Daoy (cell line): ENCODE measurements around the gene ADGRB2. TPM values are rescaled to one million over a fixed set of nuclear protein-coding genes. Genes with fewer than 3 reads are reported as not detected.

Experiments
- DNase-seq: peaks from one replicate; pipeline ENCODE4 v3.0.0-alpha.2; 2015; ENCODE audit warnings: low read depth
- total RNA-seq: library from RNA; depleted of rRNA; stranded (reverse); fragments of >200 nt; shearing (Covaris generic); gene quantifications from 2 replicates; pipeline ENCODE4 v1.2.3, GENCODE V29; 2014

Gene ADGRB2
- total RNA-seq, 1 experiment from 2014 or later, result 9.4 TPM

GRCh38 chr1:31702836-31703404 lies 61.2 kb downstream of the ADGRB2 start:
- no peak for DNase-seq

GRCh38 chr1:31701091-31701736 lies 62.9 kb downstream of the ADGRB2 start:
- DNase-seq, result peak; percentile 96

- no peak for DNase-seq
Measured at GRCh38 chr1:31700468-31701090, 63.6 kb downstream of the ADGRB2 start.

- DNase-seq, result peak; percentile 46
Measured at GRCh38 chr1:31699341-31699891, 64.7 kb downstream of the ADGRB2 start.

- no peak for DNase-seq
Measured at GRCh38 chr1:31697369-31697984, 66.7 kb downstream of the ADGRB2 start.

- no peak for DNase-seq
Measured at GRCh38 chr1:31696242-31696641, 67.9 kb downstream of the ADGRB2 start.

GRCh38 chr1:31695327-31695726 lies 68.8 kb downstream of the ADGRB2 start:
- no peak for DNase-seq

- no peak for DNase-seq
Measured at GRCh38 chr1:31694964-31695313, 69.2 kb downstream of the ADGRB2 start.

- DNase-seq, result no peak
Measured at GRCh38 chr1:31694069-31694963, 69.8 kb downstream of the ADGRB2 start.

- no peak for DNase-seq
Measured at GRCh38 chr1:31693231-31693630, 70.9 kb downstream of the ADGRB2 start.

GRCh38 chr1:31691951-31692350 lies 72.2 kb downstream of the ADGRB2 start:
- no peak for DNase-seq

- DNase-seq, result no peak
Measured at GRCh38 chr1:31691446-31691845, 72.7 kb downstream of the ADGRB2 start.

GRCh38 chr1:31690921-31691320 lies 73.2 kb downstream of the ADGRB2 start:
- no peak for DNase-seq

- DNase-seq, result peak; percentile 96
Measured at GRCh38 chr1:31689854-31690253, 74.3 kb downstream of the ADGRB2 start.

- DNase-seq, result no peak
Measured at GRCh38 chr1:31689379-31689778, 74.8 kb downstream of the ADGRB2 start.

GRCh38 chr1:31688233-31688918 lies 75.8 kb downstream of the ADGRB2 start:
- DNase-seq, result no peak

GRCh38 chr1:31687601-31688000 lies 76.5 kb downstream of the ADGRB2 start:
- no peak for DNase-seq

GRCh38 chr1:31685795-31686194 lies 78.3 kb downstream of the ADGRB2 start:
- no peak for DNase-seq

GRCh38 chr1:31683997-31684396 lies 80.1 kb downstream of the ADGRB2 start:
- DNase-seq, result no peak

- DNase-seq, result no peak
Measured at GRCh38 chr1:31681415-31681814, 82.7 kb downstream of the ADGRB2 start.

GRCh38 chr1:31679676-31680230 lies 84.4 kb downstream of the ADGRB2 start:
- no peak for DNase-seq
